ENCODE results near the gene PPP1R11. TPM values are rescaled to one million over a fixed set of nuclear protein-coding genes. Genes with fewer than 3 reads are reported as not detected.

PPP1R11 gene
- total RNA-seq, 1 experiment from 2014 or later: 23.8 TPM

DNA sequence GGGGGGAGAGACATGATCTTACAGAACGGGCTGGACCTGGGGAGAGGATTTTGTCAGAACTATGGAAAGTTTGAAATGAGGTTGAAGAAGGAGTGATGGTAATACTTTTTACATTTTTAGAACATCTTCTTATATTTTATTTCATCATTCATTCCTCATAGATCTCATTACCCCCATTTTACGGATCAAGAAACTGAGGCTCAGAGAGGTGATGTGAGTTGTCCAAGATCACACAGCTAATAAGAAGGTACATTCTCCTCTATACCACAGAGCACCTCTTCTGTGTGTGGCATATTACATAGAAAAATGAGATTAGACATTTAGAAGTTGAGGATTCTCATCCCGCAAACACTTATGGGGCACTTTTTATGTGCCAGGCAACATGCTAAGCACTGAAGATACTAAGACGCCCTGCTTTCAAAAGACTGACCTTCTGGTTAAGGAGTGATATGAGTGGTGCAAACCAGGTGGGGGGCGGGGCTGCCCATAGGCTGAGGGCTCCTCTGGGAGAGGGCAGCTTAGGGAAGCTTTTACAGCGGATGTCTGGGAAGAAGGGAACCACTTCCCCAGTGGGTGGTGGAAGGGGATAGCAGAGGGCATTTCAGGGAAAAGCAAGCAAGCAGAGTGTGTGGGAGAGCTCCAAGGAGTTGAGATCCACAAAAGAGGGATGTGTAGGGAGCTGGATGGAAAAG lies 26.0 kb downstream of the PPP1R11 start:
- no peaks in the 10 kb centered on the region; the same call in 1 of the 2 replicates for H3K27me3 ChIP-seq (ENCODE audit: insufficient read depth, low read length)
- H3K4me2 ChIP-seq (ENCODE audit: insufficient read depth, insufficient read length, low read length): no peak overlapping the region
- peaks cover 86% of the 10 kb centered on the region for H3K27me3 Mint-ChIP-seq (ENCODE audit: low read depth)

More for the DNA sequence above, 26.0 kb downstream of the PPP1R11 start:
- Histone ChIP-seq H2AK5ac (ENCODE audit: insufficient read length, low read length) (no peak overlapping the region), H3K79me2 (ENCODE audit: insufficient read depth, low read length) (no peaks in the 10 kb centered on the region), H3K79me1 (ENCODE audit: insufficient read depth, low read depth, low read length, poor library complexity, severe bottlenecking) (no peaks in the 10 kb centered on the region), H2AFZ (ENCODE audit: low read length) (no peak overlapping the region), H3K4ac (ENCODE audit: low read depth, low read length) (no peak overlapping the region), H4K20me1 (ENCODE audit: control insufficient read depth, insufficient read depth, insufficient read length) (no peaks in the 10 kb centered on the region), H4K5ac (ENCODE audit: insufficient read length, low read depth, low read length) (no peak overlapping the region), H2BK120ac (ENCODE audit: low read depth, low read length, poor library complexity, severe bottlenecking) (no peak overlapping the region), H3K56ac (ENCODE audit: insufficient read length, low read depth, low read length) (no peak overlapping the region), H3K4me1 (ENCODE audit: insufficient read depth, low read length) (no peaks in the 10 kb centered on the region; the same call in 1 of the 2 replicates), H3K27ac (ENCODE audit: insufficient read length, low read depth, low read length) (no peak overlapping the region), H2BK20ac (ENCODE audit: low read depth, low read length, poor library complexity, severe bottlenecking) (no peak overlapping the region), H3K9ac (ENCODE audit: extremely low read depth, insufficient read length, low read length) (no peak overlapping the region), H2BK15ac (ENCODE audit: low read depth, low read length) (no peak overlapping the region), H3K9me3 (ENCODE audit: control insufficient read depth, low read depth, low read length) (no peaks in the 10 kb centered on the region), H3K18ac (ENCODE audit: insufficient read length, low read depth, low read length) (no peak overlapping the region), H3T11ph (ENCODE audit: low read length) (no peak overlapping the region), H3K23me2 (ENCODE audit: insufficient read length, low read depth, low read length, poor library complexity, severe bottlenecking) (no peaks in the 10 kb centered on the region), H4K91ac (ENCODE audit: insufficient read length, low read depth, low read length) (no peak overlapping the region), H3K14ac (ENCODE audit: insufficient read depth, low read length) (no peak overlapping the region), H2BK5ac (ENCODE audit: insufficient read length, low read length) (no peak overlapping the region), H2BK12ac (ENCODE audit: insufficient read length, low read depth, low read length) (no peak overlapping the region), H3K23ac (ENCODE audit: insufficient read length, low read depth, low read length) (no peak overlapping the region), H4K8ac (replicated peaks; ENCODE audit: insufficient read length, low read depth, low read length) (no peak overlapping the region)
- no peak overlapping the region for H3K27ac Mint-ChIP-seq
- TF ChIP-seq, protein P1, sequence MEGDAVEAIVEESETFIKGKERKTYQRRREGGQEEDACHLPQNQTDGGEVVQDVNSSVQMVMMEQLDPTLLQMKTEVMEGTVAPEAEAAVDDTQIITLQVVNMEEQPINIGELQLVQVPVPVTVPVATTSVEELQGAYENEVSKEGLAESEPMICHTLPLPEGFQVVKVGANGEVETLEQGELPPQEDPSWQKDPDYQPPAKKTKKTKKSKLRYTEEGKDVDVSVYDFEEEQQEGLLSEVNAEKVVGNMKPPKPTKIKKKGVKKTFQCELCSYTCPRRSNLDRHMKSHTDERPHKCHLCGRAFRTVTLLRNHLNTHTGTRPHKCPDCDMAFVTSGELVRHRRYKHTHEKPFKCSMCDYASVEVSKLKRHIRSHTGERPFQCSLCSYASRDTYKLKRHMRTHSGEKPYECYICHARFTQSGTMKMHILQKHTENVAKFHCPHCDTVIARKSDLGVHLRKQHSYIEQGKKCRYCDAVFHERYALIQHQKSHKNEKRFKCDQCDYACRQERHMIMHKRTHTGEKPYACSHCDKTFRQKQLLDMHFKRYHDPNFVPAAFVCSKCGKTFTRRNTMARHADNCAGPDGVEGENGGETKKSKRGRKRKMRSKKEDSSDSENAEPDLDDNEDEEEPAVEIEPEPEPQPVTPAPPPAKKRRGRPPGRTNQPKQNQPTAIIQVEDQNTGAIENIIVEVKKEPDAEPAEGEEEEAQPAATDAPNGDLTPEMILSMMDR (conservative IDR thresholded peaks at IDR 0.05): no peak
- DNase-seq: no peak
- no peak overlapping the region for H3K4me3 Mint-ChIP-seq
- peaks cover 9 to 12% of the 10 kb centered on the region in 2 experiments for H3K4me1 Mint-ChIP-seq
- WGBS (ENCODE audit: extremely low coverage, insufficient read length, low lambda C conversion rate): no CpG with 5 or more reads among the region's 6 CpGs
- no peaks in the 10 kb centered on the region; a peak in 1 of 5 replicates for H3K9me3 Mint-ChIP-seq
- no peaks in the 10 kb centered on the region for H3K36me3 Mint-ChIP-seq (ENCODE audit: insufficient read depth in 1 of 3, low read depth in 3 of 3)
